ENCODE measurements around the gene EVA1B.

- no peak for TF ChIP-seq GABPA (IDR thresholded peaks at IDR 0.05; ENCODE audit: low read depth)
- TF ChIP-seq CTCF (IDR thresholded peaks at IDR 0.05; ENCODE audit: insufficient read depth, low read length), result no peak
- TF ChIP-seq, protein P1, sequence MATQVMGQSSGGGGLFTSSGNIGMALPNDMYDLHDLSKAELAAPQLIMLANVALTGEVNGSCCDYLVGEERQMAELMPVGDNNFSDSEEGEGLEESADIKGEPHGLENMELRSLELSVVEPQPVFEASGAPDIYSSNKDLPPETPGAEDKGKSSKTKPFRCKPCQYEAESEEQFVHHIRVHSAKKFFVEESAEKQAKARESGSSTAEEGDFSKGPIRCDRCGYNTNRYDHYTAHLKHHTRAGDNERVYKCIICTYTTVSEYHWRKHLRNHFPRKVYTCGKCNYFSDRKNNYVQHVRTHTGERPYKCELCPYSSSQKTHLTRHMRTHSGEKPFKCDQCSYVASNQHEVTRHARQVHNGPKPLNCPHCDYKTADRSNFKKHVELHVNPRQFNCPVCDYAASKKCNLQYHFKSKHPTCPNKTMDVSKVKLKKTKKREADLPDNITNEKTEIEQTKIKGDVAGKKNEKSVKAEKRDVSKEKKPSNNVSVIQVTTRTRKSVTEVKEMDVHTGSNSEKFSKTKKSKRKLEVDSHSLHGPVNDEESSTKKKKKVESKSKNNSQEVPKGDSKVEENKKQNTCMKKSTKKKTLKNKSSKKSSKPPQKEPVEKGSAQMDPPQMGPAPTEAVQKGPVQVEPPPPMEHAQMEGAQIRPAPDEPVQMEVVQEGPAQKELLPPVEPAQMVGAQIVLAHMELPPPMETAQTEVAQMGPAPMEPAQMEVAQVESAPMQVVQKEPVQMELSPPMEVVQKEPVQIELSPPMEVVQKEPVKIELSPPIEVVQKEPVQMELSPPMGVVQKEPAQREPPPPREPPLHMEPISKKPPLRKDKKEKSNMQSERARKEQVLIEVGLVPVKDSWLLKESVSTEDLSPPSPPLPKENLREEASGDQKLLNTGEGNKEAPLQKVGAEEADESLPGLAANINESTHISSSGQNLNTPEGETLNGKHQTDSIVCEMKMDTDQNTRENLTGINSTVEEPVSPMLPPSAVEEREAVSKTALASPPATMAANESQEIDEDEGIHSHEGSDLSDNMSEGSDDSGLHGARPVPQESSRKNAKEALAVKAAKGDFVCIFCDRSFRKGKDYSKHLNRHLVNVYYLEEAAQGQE (IDR thresholded peaks at IDR 0.05; ENCODE audit: insufficient replicate concordance, low read depth), result no peak
- no peak for TF ChIP-seq POLR2AphosphoS5 (IDR thresholded peaks at IDR 0.05; ENCODE audit: low read depth)
Observed at GRCh38 chr1:36279789-36280296, 43.6 kb downstream of the EVA1B start.
